DND-41 (cell line): ENCODE data around the gene SNCA.

Experiments
- ATAC-seq: fragments of 200-7000 bp; cut with Tn5 transposase; 3 replicates; pipeline ENCODE4 v1.9.1; 2021; ENCODE audit warnings: low read depth; ENCODE audit not compliant: insufficient read depth
- DNase-seq: peaks from one replicate; pipeline ENCODE4 v3.0.0-alpha.2; 2020
- H2AFZ ChIP-seq: 2 replicates; pipeline ENCODE4 v1.6.0; 2012; ENCODE audit warnings: low read depth, low read length
- H3K27ac ChIP-seq: 2 replicates; pipeline ENCODE4 v1.5.1; 2012; ENCODE audit warnings: low read length, inconsistent platforms
- H3K27me3 ChIP-seq: fragments of 200-600 bp; sonication (generic); 2 replicates; pipeline ENCODE4 v1.6.0; 2012; ENCODE audit warnings: low read length, mild to moderate bottlenecking, inconsistent platforms; ENCODE audit not compliant: insufficient read depth, poor library complexity
- H3K36me3 ChIP-seq: 2 replicates; pipeline ENCODE4 v1.5.1; 2012; ENCODE audit warnings: low read length, inconsistent platforms; ENCODE audit not compliant: insufficient read depth
- H3K4me1 ChIP-seq: 2 replicates; pipeline ENCODE4 v1.5.1; 2012; ENCODE audit warnings: mild to moderate bottlenecking, low read length; ENCODE audit not compliant: insufficient read depth
- H3K4me2 ChIP-seq: 2 replicates; pipeline ENCODE4 v1.6.0; 2012; ENCODE audit warnings: mild to moderate bottlenecking, moderate library complexity, low read length, inconsistent platforms; ENCODE audit not compliant: insufficient read depth
- H3K4me3 ChIP-seq, 2 experiments: fragments of 200-600 bp in 1 of 2; shearing (Covaris generic) in 1 of 2; 2 replicates each; pipeline ENCODE4 v1.5.1; 2012 to 2016; ENCODE audit warnings: inconsistent platforms in 2 of 2, low read length in 2 of 2, mild to moderate bottlenecking in 2 of 2, low read depth in 1 of 2, moderate library complexity in 1 of 2
- H3K79me2 ChIP-seq: 2 replicates; pipeline ENCODE4 v1.6.0; 2012; ENCODE audit warnings: low read length, inconsistent platforms; ENCODE audit not compliant: insufficient read depth
- H3K9ac ChIP-seq: 2 replicates; pipeline ENCODE4 v1.6.0; 2012; ENCODE audit warnings: low read depth, mild to moderate bottlenecking, inconsistent platforms, low read length, moderate library complexity
- H3K9me3 ChIP-seq: 2 replicates; pipeline ENCODE4 v1.5.1; 2012; ENCODE audit warnings: low read length, moderate library complexity, mild to moderate bottlenecking, inconsistent platforms; ENCODE audit not compliant: insufficient read depth, severe bottlenecking
- H4K20me1 ChIP-seq: 2 replicates; pipeline ENCODE4 v1.6.0; 2012; ENCODE audit warnings: low read length; ENCODE audit not compliant: insufficient read depth
- CTCF ChIP-seq: IDR thresholded peaks from 2 replicates; pipeline ENCODE4 v1.5.1; 2012; ENCODE audit warnings: borderline replicate concordance, low read length, moderate library complexity, mild to moderate bottlenecking; ENCODE audit not compliant: poor library complexity, severe bottlenecking; ENCODE audit errors: extremely low read depth
- EZH2 ChIP-seq: IDR thresholded peaks from 3 replicates; pipeline ENCODE4 v1.6.1; 2012; ENCODE audit warnings: borderline replicate concordance, low read depth, mild to moderate bottlenecking, moderate library complexity, low read length, inconsistent platforms; ENCODE audit not compliant: severe bottlenecking

SNCA gene

GRCh38 chr4:89821612-89822011 lies 15.3 kb downstream of the SNCA start:
- TF ChIP-seq CTCF (no peak), EZH2 (no peak)
- Histone ChIP-seq H3K79me2 (peaks cover 4% of the 10 kb centered on the region; the same call in 1 of the 2 replicates), H3K27me3 (no peaks in the 10 kb centered on the region), H2AFZ (no peak overlapping the region), H3K36me3 (peaks cover 43% of the 10 kb centered on the region), H3K4me2 (no peak overlapping the region), H3K27ac (no peak overlapping the region), H3K4me3 (no peak overlapping the region), H3K9me3 (no peaks in the 10 kb centered on the region), H4K20me1 (no peaks in the 10 kb centered on the region), H3K9ac (no peak overlapping the region), H3K4me1 (no peaks in the 10 kb centered on the region)
- no peak for DNase-seq
- ATAC-seq = no peak

- Histone ChIP-seq H3K4me1 (no peaks in the 10 kb centered on the region), H3K27ac (no peak overlapping the region), H3K9ac (no peak overlapping the region), H3K4me2 (no peak overlapping the region), H4K20me1 (no peaks in the 10 kb centered on the region), H3K4me3 (no peak overlapping the region), H3K36me3 (peaks cover 37% of the 10 kb centered on the region), H3K27me3 (no peaks in the 10 kb centered on the region), H2AFZ (no peak overlapping the region), H3K9me3 (no peaks in the 10 kb centered on the region), H3K79me2 (peaks cover 7% of the 10 kb centered on the region; the same call in 1 of the 2 replicates)
- no peak for DNase-seq
- no peak for ATAC-seq
- no peak for TF ChIP-seq EZH2
- no peak for TF ChIP-seq CTCF
These were observed 17.0 kb downstream of the SNCA start for GRCh38 chr4:89820010-89820409.

- Histone ChIP-seq H3K79me2 (0 out of 2 replicates have a peak, but pooled peaks cover 9% of the 10 kb centered on the region), H2AFZ (no peak overlapping the region), H3K9me3 (no peaks in the 10 kb centered on the region), H3K4me1 (no peaks in the 10 kb centered on the region), H3K27me3 (no peaks in the 10 kb centered on the region), H4K20me1 (no peaks in the 10 kb centered on the region), H3K4me3 (no peak overlapping the region), H3K36me3 (peaks cover 31% of the 10 kb centered on the region), H3K27ac (no peak overlapping the region), H3K4me2 (no peak overlapping the region), H3K9ac (no peak overlapping the region)
- no peak for ATAC-seq
- no peak for TF ChIP-seq CTCF
- no peak for TF ChIP-seq EZH2
- no peak for DNase-seq
These were observed 22.6 kb downstream of the SNCA start for GRCh38 chr4:89814362-89814761.

- no peak for DNase-seq
- Histone ChIP-seq H2AFZ (no peak overlapping the region), H3K4me1 (no peaks in the 10 kb centered on the region), H3K4me3 (no peak overlapping the region), H3K79me2 (0 out of 2 replicates have a peak, but pooled peaks cover 9% of the 10 kb centered on the region), H3K27me3 (no peaks in the 10 kb centered on the region), H3K4me2 (no peak overlapping the region), H3K36me3 (peaks cover 22% of the 10 kb centered on the region; the same call in 1 of the 2 replicates), H3K27ac (no peak overlapping the region), H3K9me3 (no peaks in the 10 kb centered on the region), H4K20me1 (no peaks in the 10 kb centered on the region), H3K9ac (no peak overlapping the region)
- no peak for TF ChIP-seq EZH2
- TF ChIP-seq CTCF = no peak
- ATAC-seq = no peak
These were observed 23.8 kb downstream of the SNCA start for GRCh38 chr4:89813197-89813596.
